ENCODE measurements around the gene SMOC2. TPM values are rescaled to one million over a fixed set of nuclear protein-coding genes. Genes with fewer than 3 reads are reported as not detected.
"Not testable (repeated sequence)": the region's sequence is repeated elsewhere in the genome, so short reads cannot be mapped to it uniquely, and the experiment has no call there.

SMOC2 gene
- total RNA-seq, 3 donors from 2014 or later, result 14.4 to 67.2 (median 63.6) TPM

GRCh38 chr6:168562576-168563151 is 121.7 kb downstream of the SMOC2 start:
- Histone ChIP-seq H3K27ac (no peak overlapping the region), H3K4me3 (no peak overlapping the region), H3K27me3 (no peaks in the 10 kb centered on the region), H3K36me3 (no peaks in the 10 kb centered on the region), H3K9me3 (no peaks in the 10 kb centered on the region), H3K4me1 (no peaks in the 10 kb centered on the region)
- TF ChIP-seq POLR2AphosphoS5 (IDR thresholded peaks at IDR 0.05) (no peak), POLR2A (IDR thresholded peaks at IDR 0.05) (no peak), CTCF (IDR thresholded peaks at IDR 0.05) (no peak)
- no peak for DNase-seq (ENCODE audit: low spot score in 2 of 2)
- intact Hi-C loops (cut with DNase I; ENCODE audit: low total_unique reads), result no loop called here

DNA sequence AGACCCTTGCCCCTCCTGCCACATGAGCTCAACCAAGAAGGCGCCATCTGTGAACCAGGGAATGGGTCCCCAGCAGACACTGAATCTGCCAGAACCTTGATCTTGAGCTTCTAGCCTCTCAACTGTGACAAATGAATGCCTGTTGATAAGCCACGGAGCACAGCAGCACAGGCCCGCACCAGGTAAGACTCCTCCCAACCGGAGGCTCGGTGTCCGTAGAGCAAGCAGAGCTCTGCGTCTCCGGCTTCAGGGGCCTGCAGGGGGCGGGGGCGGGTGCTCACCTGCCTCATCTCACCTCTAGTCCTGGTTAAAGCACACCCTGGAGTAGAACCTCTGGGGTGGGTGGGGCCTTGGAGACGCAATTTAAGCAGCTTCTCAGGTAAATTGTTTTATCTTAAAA is 122.7 kb downstream of the SMOC2 start:
- Histone ChIP-seq H3K27ac (no peak overlapping the region), H3K27me3 (no peaks in the 10 kb centered on the region), H3K4me3 (no peak overlapping the region), H3K9me3 (no peaks in the 10 kb centered on the region), H3K36me3 (no peaks in the 10 kb centered on the region), H3K4me1 (no peaks in the 10 kb centered on the region)
- TF ChIP-seq POLR2A (IDR thresholded peaks at IDR 0.05), result no peak
- no peak for TF ChIP-seq POLR2AphosphoS5 (IDR thresholded peaks at IDR 0.05)
- no peak for TF ChIP-seq CTCF (IDR thresholded peaks at IDR 0.05)
- intact Hi-C loops (cut with DNase I; ENCODE audit: low total_unique reads), result no loop called here
- no peak for DNase-seq (ENCODE audit: low spot score in 2 of 2)

DNA sequence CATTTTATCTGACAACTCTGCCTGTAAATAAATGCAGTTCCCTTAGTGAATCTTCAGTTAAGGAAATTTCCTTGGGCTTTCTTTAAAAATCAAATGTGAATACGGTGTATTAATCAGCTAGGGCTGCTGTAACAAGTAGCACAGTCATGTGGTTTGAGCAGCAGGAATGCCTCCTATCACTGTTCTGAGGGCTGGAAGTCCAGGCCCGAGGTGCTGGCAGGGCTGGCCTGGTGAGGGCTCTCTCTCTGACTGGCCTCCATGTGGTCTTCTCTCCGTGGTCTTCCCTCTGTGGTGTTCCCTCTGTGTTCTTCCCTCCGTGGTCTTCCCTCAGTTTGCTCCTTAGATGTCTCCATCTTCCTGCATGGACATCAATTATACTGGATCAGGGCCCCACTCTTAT is 124.1 kb downstream of the SMOC2 start:
- intact Hi-C loops (cut with DNase I; ENCODE audit: low total_unique reads), result no loop called here
- Histone ChIP-seq H3K27ac (no peak overlapping the region), H3K9me3 (no peaks in the 10 kb centered on the region), H3K4me3 (no peak overlapping the region), H3K4me1 (no peaks in the 10 kb centered on the region), H3K36me3 (no peaks in the 10 kb centered on the region), H3K27me3 (no peaks in the 10 kb centered on the region)
- DNase-seq (ENCODE audit: low spot score in 2 of 2), result no peak
- TF ChIP-seq CTCF (IDR thresholded peaks at IDR 0.05) (no peak), POLR2AphosphoS5 (IDR thresholded peaks at IDR 0.05) (no peak), POLR2A (IDR thresholded peaks at IDR 0.05) (no peak)

DNA sequence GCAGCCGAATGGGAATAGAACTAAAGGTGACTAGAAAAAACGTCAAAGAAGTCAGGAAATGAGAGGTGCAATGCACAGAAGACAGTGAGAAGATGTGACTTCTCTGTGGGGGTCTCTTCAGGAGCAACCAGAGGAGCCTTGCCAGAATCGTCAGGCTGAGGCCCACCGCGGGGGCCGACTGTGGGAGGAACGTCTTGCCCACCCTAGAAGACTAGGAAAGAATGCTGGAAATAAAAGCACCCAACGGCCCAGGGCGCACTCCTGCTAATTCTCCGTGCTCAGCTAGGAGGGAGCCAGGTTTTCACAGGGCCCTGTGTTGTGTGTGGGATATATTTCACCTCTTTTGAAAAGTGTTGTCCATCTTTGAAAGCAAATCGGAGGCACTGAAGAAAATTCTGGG is 129.2 kb downstream of the SMOC2 start:
- Histone ChIP-seq H3K27ac (no peak overlapping the region), H3K9me3 (no peaks in the 10 kb centered on the region), H3K4me3 (no peak overlapping the region), H3K36me3 (no peaks in the 10 kb centered on the region), H3K4me1 (no peaks in the 10 kb centered on the region), H3K27me3 (no peaks in the 10 kb centered on the region)
- TF ChIP-seq POLR2AphosphoS5 (IDR thresholded peaks at IDR 0.05) (no peak), POLR2A (IDR thresholded peaks at IDR 0.05) (no peak), CTCF (IDR thresholded peaks at IDR 0.05) (no peak)
- intact Hi-C loops (cut with DNase I; ENCODE audit: low total_unique reads), result no loop called here
- DNase-seq (ENCODE audit: low spot score in 2 of 2), result no peak

- TF ChIP-seq POLR2A (IDR thresholded peaks at IDR 0.05), result no peak
- TF ChIP-seq POLR2AphosphoS5 (IDR thresholded peaks at IDR 0.05), result no peak
- TF ChIP-seq CTCF (IDR thresholded peaks at IDR 0.05), result no peak
- no peak for DNase-seq (ENCODE audit: low spot score in 2 of 2)
- intact Hi-C loops (cut with DNase I; ENCODE audit: low total_unique reads), result no loop called here
- H3K27ac ChIP-seq, result no peak overlapping the region
- no peaks in the 10 kb centered on the region for H3K9me3 ChIP-seq
- H3K27me3 ChIP-seq, result no peaks in the 10 kb centered on the region
- H3K36me3 ChIP-seq, result no peaks in the 10 kb centered on the region
- H3K4me1 ChIP-seq, result no peaks in the 10 kb centered on the region
- H3K4me3 ChIP-seq, result no peak overlapping the region
These were observed 130.3 kb downstream of the SMOC2 start for GRCh38 chr6:168571268-168571667.

- H3K36me3 ChIP-seq; H3K27me3 ChIP-seq; H3K27ac ChIP-seq; intact Hi-C loops (cut with DNase I; ENCODE audit: low total_unique reads); H3K4me3 ChIP-seq; DNase-seq (ENCODE audit: low spot score in 2 of 2); H3K4me1 ChIP-seq; H3K9me3 ChIP-seq: not testable (repeated sequence)
These were observed 132.4 kb downstream of the SMOC2 start for GRCh38 chr6:168573276-168573835.

All from breast epithelium (tissue), 4 donors.